Gastrocnemius medialis (tissue), 4 donors: ENCODE data around the gene SRD5A2. TPM values are rescaled to one million over a fixed set of nuclear protein-coding genes. Genes with fewer than 3 reads are reported as not detected.

ENCODE experiments used
- ATAC-seq, 2 donors: fragments of 150-250 bp; one replicate each; pipeline ENCODE4 v1.9.1; 2016
- DNase-seq, 2 donors: peaks; one replicate each; pipeline ENCODE4 v3.0.0-alpha.2; 2019
- H3K27ac ChIP-seq, 4 donors: fragments of 200-600 bp; sonication (generic); 1 replicate in 1 of 4; 2 replicates in 3 of 4; pipeline ENCODE4 v1.5.1; 2016 to 2018; ENCODE audit warnings: mild to moderate bottlenecking in 2 of 4, moderate library complexity in 1 of 4
- H3K27me3 ChIP-seq, 3 donors: fragments of 200-600 bp; sonication (generic) in 2 of 3; 1 replicate in 1 of 3; 2 replicates in 2 of 3; pipeline versions ENCODE4 v1.5.1 to v1.6.0; 2016 to 2019; ENCODE audit warnings: mild to moderate bottlenecking in 1 of 3, moderate library complexity in 1 of 3
- H3K36me3 ChIP-seq, 2 donors: fragments of 200-600 bp; sonication (generic) in 1 of 2; one replicate each; pipeline ENCODE4 v1.5.1; 2017 to 2018
- H3K4me1 ChIP-seq, 2 donors: fragments of 200-600 bp; sonication (generic) in 1 of 2; one replicate each; pipeline ENCODE4 v1.5.1; 2016 to 2017; ENCODE audit warnings: mild to moderate bottlenecking in 2 of 2
- H3K4me3 ChIP-seq, 4 donors: fragments of 200-600 bp; sonication (generic) in 3 of 4; 1 replicate in 1 of 4; 2 replicates in 3 of 4; pipeline ENCODE4 v1.5.1; 2016 to 2019; ENCODE audit warnings: mild to moderate bottlenecking in 2 of 4
- H3K9me3 ChIP-seq, 3 donors: fragments of 200-600 bp; sonication (generic) in 2 of 3; 1 replicate in 1 of 3; 2 replicates in 2 of 3; pipeline ENCODE4 v1.5.1; 2016 to 2019
- CTCF ChIP-seq, 5 experiments: fragments of 450-650 bp in 3 of 5; fragments of 200-600 bp in 2 of 5; sonication (generic) in 2 of 5; IDR thresholded peaks in 4 of 5; conservative IDR thresholded peaks in 1 of 5; 1 replicate in 4 of 5; 2 replicates in 1 of 5; pipeline ENCODE4 v1.5.1; 2016 to 2019; ENCODE audit warnings: antibody characterized with exemption in 5 of 5, mild to moderate bottlenecking in 3 of 5, moderate library complexity in 3 of 5
- POLR2A ChIP-seq, 2 donors: fragments of 450-650 bp; IDR thresholded peaks; one replicate each; pipeline ENCODE4 v1.6.1; 2017; ENCODE audit warnings: antibody characterized with exemption in 2 of 2, mild to moderate bottlenecking in 2 of 2, moderate library complexity in 2 of 2
- in situ Hi-C, 4 donors: fragments of 200-750 bp; cut with MboI; loops; one replicate each; pipeline versions ENCODE4 v1.15.0 to v1.8.0; 2017; ENCODE audit warnings: low sequenced_read_pairs in 4 of 4
- intact Hi-C: fragments of 100-400 bp; cut with DNase I; formaldehyde crosslinking; loops from one replicate; pipeline ENCODE4 v1.15.1; 2023; ENCODE audit warnings: low total_unique reads
- total RNA-seq, 4 donors: library from RNA; depleted of rRNA; stranded (reverse); fragments of >200 nt; gene quantifications; one replicate each; pipeline versions ENCODE4 v1.1.0 to v1.2.3, GENCODE V29; 2016

The SRD5A2 gene
- total RNA-seq, 4 donors from 2014 or later: 0.07 to 0.31 (median 0.07) TPM; not detected in 1

GRCh38 chr2:31531101-31531500 lies 49.6 kb downstream of the SRD5A2 start:
- DNase-seq: no peak
- intact Hi-C loops: no loop called here
- no peak overlapping the region for H3K4me3 ChIP-seq
- ATAC-seq: no peak
- no peaks in the 10 kb centered on the region for H3K27me3 ChIP-seq
- in situ Hi-C loops: no loop called here
- H3K27ac ChIP-seq: no peak overlapping the region
- H3K9me3 ChIP-seq: no peaks in the 10 kb centered on the region
- TF ChIP-seq CTCF (IDR thresholded peaks at IDR 0.05 in 4 of 5, conservative IDR thresholded peaks at IDR 0.05 in 1 of 5) (no peak), POLR2A (IDR thresholded peaks at IDR 0.05) (no peak)
- H3K4me1 ChIP-seq: no peaks in the 10 kb centered on the region
- no peaks in the 10 kb centered on the region for H3K36me3 ChIP-seq

- H3K27me3 ChIP-seq: no peaks in the 10 kb centered on the region
- H3K27ac ChIP-seq: no peak overlapping the region
- no peak for TF ChIP-seq POLR2A (IDR thresholded peaks at IDR 0.05)
- no peak for TF ChIP-seq CTCF (IDR thresholded peaks at IDR 0.05 in 4 of 5, conservative IDR thresholded peaks at IDR 0.05 in 1 of 5)
- intact Hi-C loops: no loop called here
- in situ Hi-C loops: no loop called here
- no peak overlapping the region for H3K4me3 ChIP-seq
- no peak for ATAC-seq
- H3K36me3 ChIP-seq: no peaks in the 10 kb centered on the region
- no peaks in the 10 kb centered on the region for H3K9me3 ChIP-seq
- no peak for DNase-seq
- H3K4me1 ChIP-seq: no peaks in the 10 kb centered on the region
These were observed 51.5 kb downstream of the SRD5A2 start for GRCh38 chr2:31529256-31529655.

GRCh38 chr2:31528823-31529222 lies 51.9 kb downstream of the SRD5A2 start:
- Histone ChIP-seq H3K36me3 (no peaks in the 10 kb centered on the region), H3K4me1 (no peaks in the 10 kb centered on the region), H3K4me3 (no peak overlapping the region), H3K27me3 (no peaks in the 10 kb centered on the region), H3K9me3 (no peaks in the 10 kb centered on the region), H3K27ac (no peak overlapping the region)
- TF ChIP-seq POLR2A (IDR thresholded peaks at IDR 0.05) (no peak), CTCF (IDR thresholded peaks at IDR 0.05 in 4 of 5, conservative IDR thresholded peaks at IDR 0.05 in 1 of 5) (no peak)
- intact Hi-C loops: no loop called here
- no peak for DNase-seq
- in situ Hi-C loops: no loop called here
- ATAC-seq: no peak

- TF ChIP-seq POLR2A (IDR thresholded peaks at IDR 0.05) (no peak), CTCF (IDR thresholded peaks at IDR 0.05 in 4 of 5, conservative IDR thresholded peaks at IDR 0.05 in 1 of 5) (no peak)
- no peaks in the 10 kb centered on the region for H3K4me1 ChIP-seq
- no peaks in the 10 kb centered on the region for H3K36me3 ChIP-seq
- no peaks in the 10 kb centered on the region for H3K27me3 ChIP-seq
- no peaks in the 10 kb centered on the region for H3K9me3 ChIP-seq
- no peak overlapping the region for H3K4me3 ChIP-seq
- ATAC-seq: no peak
- H3K27ac ChIP-seq: no peak overlapping the region
- intact Hi-C loops: no loop called here
- in situ Hi-C loops: no loop called here
- no peak for DNase-seq
These were observed 53.6 kb downstream of the SRD5A2 start for GRCh38 chr2:31526946-31527732.

GRCh38 chr2:31525876-31526275 lies 54.9 kb downstream of the SRD5A2 start:
- no peak for TF ChIP-seq CTCF (IDR thresholded peaks at IDR 0.05 in 4 of 5, conservative IDR thresholded peaks at IDR 0.05 in 1 of 5)
- TF ChIP-seq POLR2A (IDR thresholded peaks at IDR 0.05): no peak
- no peak for DNase-seq
- Histone ChIP-seq H3K27ac (no peak overlapping the region), H3K27me3 (no peaks in the 10 kb centered on the region), H3K9me3 (no peaks in the 10 kb centered on the region), H3K4me1 (no peaks in the 10 kb centered on the region), H3K36me3 (no peaks in the 10 kb centered on the region), H3K4me3 (no peak overlapping the region)
- intact Hi-C loops: no loop called here
- in situ Hi-C loops: no loop called here
- ATAC-seq: no peak
